Testis (tissue), 2 donors: ENCODE data around the gene ZNF302.

Experiments
- POLR2A ChIP-seq: fragments of 450-650 bp; IDR thresholded peaks from one replicate; pipeline ENCODE4 v1.6.1; 2017; ENCODE audit warnings: antibody characterized with exemption, mild to moderate bottlenecking, moderate library complexity
- TF ChIP-seq, protein P1 (sequence below), 3 experiments: fragments of 450-650 bp in 2 of 3; fragments of 200-600 bp in 1 of 3; sonication (generic) in 1 of 3; IDR thresholded peaks; one replicate each; pipeline ENCODE4 v1.5.1; 2016 to 2019; ENCODE audit warnings: antibody characterized with exemption in 3 of 3, mild to moderate bottlenecking in 2 of 3, moderate library complexity in 1 of 3

DNA sequence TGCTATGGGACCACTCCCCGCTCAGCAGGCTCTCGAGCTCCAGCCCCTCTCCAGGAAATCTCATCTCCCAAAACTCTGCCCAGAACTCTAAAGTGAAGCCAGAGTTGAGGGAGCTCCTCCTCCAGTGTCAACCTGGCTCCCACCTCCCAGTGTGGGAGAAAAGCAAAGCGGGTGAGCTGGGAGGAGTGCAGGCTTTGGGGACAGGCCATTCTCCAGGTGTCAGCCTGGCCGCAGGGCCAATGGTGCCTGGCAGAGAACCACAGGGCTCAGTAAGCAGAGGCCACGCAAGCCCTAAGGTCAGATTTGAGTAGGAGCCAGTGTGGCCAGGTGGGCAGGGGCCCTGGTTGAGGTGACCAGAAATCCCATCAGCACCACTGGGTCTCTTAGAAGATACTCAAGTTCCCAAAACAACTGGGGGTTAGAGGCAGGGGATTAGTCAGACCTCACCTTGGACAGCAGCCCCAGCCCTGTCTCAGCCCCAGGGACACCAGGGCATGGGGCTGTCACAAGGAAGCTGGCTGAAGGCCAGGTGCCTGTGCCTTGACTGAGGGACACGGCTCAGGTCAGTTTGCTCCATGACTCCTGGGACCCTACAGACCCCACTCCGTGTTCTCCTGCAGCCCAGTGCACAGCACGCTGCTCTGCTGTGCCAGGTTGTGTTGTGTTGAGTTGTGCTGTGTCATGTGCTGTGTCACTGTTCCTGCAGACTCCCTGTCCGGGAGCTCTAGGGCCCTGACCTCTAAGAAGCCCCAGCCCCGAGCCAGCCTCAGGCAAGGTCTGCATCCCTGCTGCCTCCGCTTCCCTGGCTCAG, 53.7 kb downstream of the ZNF302 start:
- TF ChIP-seq POLR2A, result no peak
- TF ChIP-seq, protein P1, sequence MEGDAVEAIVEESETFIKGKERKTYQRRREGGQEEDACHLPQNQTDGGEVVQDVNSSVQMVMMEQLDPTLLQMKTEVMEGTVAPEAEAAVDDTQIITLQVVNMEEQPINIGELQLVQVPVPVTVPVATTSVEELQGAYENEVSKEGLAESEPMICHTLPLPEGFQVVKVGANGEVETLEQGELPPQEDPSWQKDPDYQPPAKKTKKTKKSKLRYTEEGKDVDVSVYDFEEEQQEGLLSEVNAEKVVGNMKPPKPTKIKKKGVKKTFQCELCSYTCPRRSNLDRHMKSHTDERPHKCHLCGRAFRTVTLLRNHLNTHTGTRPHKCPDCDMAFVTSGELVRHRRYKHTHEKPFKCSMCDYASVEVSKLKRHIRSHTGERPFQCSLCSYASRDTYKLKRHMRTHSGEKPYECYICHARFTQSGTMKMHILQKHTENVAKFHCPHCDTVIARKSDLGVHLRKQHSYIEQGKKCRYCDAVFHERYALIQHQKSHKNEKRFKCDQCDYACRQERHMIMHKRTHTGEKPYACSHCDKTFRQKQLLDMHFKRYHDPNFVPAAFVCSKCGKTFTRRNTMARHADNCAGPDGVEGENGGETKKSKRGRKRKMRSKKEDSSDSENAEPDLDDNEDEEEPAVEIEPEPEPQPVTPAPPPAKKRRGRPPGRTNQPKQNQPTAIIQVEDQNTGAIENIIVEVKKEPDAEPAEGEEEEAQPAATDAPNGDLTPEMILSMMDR (IDR thresholded peaks at IDR 0.05), result no peak
